Limb (tissue), 2 donors: Measurements from ENCODE around the gene FAM163B.

Experiments
- DNase-seq, 2 donors: peaks; one replicate each; pipeline ENCODE4 v3.0.0-alpha.2; 2016; ENCODE audit errors: extremely low spot score in 2 of 2

Gene FAM163B

DNA sequence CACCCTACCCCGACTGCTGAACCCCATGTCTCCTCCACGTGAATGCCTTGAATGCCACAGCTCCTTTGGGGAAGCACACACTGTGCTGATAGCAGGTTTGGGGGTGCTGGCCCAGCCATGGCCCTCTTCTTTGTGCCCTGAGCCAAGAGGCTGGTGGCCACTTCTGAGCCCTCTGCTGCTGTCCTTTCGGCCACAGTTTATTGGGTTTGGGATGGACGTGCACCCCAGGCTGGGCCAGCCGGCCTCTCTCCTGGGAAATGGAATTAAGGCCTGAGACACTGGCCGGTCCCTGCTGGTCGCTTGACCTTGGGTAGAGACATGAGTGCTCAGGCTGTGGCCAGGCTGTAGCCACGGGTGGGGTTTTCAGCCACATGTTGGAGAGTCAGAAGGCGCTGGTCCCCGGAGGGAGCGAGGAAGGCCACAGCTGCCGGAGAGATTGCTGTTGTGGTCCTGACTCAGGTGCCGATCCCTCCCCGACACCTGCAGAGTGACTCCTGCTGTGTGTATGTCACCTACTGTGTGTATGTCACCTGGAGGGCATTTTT is 26.6 kb downstream of the FAM163B start:
- DNase-seq, result no peak

DNA sequence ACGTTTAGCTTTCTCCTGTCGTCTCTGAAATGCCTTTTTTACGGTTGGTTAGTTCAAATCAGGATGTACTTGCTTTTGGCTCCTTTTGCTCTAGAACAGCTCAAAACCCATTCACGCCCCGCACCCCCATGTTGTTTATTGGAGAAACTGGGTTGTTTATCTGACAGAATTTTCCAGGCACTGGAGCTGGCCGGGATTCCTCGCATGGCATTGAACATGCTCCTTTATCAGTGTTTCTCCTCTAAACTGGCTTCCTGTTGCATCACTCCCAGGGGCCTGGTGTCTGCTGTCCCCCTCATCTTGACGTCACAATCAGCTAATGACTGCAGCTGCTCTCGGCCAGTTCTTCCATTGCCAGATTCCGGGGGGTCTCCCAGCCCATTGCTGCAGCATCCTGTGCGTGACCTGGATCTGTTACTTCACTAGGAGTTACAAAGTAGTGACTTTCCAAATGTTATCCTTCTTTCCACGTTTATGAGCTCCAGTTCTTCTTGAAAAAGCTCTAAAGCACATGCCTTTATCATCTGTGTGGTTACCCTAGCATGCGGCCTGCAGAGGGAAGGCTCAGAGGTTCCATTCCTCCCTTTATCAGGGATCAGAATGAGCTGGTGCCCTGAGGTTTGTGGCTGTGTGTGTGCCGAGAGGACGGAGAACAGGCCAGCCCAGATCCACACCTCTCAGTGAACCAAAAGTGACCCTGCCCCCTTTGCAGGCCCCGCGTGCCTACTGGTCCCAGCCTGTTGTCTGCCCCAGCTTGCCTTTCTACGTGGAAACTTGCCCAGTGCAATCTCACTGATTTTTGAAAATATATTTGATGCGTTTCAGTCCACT is 27.5 kb downstream of the FAM163B start:
- DNase-seq, result no peak

DNA sequence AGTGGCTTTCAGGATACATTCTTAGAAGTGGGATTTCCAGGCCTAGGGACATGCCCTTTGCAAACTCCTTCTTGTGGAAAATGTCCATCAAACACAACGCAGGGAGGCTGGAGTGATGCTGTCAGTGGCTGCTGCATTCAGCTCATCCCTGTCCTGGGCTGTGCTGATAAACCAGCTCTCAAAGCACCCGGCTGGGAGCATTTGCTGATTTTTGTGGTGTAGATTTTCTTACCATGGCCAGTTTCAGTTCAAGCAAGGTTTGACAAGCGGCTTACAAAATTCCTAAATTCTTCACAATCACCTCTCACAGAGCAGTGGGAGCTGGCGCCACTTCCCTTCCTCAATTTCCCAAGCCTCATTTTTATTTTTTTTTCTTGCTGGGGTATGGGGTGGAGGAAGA is 28.2 kb downstream of the FAM163B start:
- no peak for DNase-seq

DNA sequence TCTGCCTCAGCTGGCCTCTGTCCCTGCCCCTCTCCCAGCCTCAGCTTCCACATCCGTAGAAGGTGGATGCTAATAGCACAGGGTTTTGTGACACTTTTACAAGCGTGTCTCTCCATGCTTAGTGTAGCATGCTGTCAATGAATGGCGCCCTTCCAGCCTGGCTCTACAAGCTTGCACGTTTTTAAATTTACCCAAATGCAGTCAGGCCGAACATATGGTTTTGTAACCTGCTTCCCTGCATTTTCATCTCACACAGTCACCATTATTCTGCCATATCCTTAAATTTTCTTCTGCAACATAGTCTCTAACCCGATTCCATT is 28.8 kb downstream of the FAM163B start:
- DNase-seq, result no peak

DNA sequence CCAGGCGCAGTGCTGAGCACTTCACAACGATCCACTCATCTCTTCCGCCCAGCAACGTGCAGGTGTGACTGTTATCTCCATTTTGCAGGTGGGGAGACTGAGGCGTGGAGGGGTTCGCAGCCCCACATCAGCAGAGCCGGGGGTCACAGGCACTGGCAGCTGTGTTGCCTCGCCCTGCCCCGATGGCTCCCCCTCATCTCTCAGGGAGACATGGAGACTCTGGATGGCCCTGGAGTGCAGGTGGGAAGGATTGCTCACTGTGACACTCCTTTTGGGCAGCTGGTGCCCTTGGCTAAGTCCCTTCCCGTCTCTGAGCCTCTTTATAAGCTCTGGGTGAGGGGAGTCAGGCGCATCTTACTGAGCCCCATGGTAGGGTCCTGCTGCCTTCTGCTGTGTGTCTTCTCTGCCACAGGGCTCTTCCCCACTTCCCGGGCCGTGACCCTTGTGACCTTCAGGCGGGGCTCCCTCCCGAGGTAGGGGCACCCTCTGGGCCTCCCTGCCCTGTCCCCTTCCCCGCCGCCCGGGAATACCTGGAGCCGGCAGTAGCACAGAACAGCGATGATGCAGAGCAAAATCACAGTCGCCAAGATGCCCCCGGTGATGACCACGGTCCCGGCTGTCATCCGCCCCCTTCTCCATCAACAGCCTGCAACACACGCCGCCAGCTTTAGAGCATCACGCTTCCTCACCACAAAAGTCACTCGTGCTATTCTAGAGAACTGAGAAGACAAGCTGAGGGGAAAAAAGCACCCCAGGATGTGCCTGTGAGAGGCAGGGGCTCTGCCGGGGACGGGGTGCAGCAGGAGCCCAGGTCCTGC is 29.4 kb downstream of the FAM163B start:
- no peak for DNase-seq

DNA sequence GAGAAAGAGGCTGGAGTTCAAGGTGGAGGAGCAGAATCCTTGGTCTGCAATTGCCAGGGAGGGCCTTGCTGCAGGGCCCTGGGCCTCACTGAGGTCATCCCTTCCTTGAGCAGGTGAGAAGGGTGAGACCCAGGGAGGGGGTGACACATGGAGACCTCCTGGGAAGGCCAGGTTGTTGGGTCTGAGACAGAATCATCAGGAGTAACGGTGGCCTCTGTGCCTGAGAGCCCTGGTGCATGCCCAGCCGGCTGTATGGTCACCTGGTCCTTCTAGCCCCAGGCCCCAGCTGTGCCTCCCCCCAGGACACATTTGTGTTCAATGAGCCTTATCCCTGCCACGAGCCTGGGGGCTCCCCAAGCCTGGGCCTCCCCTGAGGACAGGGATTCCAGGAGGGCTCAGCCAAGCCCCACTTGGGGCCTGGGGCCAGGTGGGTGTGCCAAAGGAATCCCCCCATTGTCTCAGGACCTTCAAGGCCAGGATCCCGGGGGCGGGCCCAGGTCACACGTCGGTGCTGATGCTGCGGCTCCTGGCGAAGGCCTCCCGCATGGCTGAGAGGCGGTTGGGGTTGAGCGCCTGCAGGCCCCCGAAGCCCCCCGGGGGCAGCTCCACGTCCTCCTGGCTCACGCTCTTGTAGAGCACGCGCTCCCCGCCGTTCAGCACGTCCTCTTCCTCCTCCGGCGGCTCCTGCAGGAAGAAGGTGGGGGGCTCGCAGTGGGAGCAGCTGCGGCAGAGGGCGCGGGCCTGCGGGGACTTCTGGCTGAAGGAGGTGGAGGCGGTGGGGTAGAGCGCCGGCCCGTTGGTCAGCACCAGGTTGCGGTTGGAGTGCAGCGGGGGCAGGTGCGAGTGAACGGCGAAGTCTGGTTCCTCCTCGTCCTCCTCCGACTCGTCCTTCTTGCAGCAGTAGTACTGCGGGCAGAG is 30.4 kb downstream of the FAM163B start:
- no peak for DNase-seq

DNA sequence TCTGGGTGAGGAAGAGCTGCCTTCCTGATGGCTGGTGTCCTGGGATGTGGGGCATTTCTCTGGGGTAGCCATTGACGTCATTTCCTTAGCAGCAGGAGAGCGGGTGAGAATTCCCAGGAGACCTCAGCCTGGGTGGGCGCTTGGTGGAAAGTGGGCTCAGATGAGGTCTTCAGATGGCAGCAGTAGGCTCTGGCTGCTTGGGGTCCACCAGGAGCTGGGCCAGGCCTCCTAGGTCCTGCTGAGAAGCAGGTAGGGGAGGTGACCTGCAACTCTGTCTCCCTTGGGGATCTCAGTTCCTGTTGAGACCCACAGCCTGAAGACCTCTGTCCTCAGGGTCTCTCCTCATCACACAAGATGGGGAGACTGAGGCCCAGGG is 31.5 kb downstream of the FAM163B start:
- DNase-seq, result no peak

DNA sequence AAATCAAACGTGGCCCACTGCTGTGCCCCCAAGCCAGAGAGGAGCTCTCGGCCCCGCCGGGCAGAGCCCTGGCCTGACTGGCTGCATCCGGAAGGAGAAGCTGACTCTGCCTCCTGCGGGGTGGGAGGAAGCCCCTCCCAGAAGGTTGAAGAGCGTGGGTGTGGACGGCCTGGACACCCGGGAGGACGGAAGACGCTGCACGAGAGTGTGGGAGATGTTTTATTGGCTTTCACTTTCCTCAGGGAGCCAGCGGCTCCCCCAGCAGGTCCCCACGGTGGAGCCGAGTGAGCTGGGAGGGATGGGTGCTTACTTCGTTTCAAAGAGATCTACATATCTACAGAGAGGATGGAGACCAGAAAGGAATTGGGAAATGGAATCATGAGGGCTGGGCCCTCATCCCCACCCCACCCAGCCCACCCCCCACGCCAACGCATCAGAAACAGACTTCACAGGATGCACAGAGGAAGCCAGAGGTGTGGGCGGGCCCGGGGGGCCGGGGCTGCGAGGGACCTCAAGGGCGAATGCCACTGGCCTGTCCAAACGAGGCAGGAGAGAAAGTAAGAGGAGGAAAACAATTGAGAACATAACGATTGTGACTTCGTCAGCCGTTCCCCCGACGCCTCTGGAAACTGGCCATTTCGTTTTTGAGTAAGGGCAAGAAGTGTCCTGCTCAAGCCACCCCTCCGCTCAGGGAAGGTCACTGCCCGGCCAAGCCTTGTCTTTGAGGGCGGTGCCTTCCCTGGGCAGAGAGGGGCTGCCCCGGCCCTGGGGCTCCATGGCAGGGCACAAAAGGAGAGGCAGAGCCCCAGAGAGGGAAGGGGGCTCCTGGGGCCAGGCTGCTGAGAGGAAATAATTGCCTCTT is 32.1 kb downstream of the FAM163B start:
- DNase-seq, result no peak

DNA sequence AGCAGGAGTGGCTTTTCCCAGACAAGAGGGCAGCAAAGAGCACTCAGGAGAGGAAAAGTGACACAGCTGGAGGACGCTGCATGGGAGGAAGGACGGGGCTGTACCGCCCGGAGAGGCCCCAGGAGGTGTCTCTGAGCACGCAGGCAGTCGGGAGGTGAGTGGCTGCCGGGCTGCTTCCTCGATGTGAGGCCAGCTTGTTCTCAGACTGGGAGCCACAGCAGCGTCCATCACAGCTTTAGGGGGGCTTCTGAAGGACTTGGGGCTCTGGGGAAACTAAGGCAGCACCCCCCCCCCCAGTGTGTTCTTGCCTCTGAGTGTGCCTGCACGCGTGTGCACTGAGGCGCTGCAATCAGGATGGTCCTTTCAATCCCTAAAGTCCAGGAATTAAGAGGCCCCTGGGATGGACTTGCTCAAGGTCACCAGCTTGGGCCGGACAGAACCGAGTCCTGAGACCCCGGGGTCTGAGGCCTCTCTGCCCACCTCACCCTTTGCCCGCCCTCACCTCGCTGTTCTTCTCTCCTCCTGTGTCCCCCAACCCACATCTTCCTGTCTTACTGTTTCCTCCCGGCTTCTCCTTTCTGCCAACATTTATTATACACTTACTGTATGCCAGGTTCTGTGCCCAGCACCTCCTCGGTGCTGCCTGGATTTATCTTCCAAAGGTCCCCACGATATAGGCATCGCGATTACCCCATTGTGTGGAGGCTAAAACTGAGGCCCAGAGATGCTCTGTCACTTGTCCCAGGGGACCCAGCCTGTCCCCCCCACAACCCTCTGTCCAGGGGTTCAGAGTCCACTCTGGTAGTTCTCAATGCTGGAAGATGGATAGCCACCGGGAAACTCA is 32.9 kb downstream of the FAM163B start:
- DNase-seq, result no peak

DNA sequence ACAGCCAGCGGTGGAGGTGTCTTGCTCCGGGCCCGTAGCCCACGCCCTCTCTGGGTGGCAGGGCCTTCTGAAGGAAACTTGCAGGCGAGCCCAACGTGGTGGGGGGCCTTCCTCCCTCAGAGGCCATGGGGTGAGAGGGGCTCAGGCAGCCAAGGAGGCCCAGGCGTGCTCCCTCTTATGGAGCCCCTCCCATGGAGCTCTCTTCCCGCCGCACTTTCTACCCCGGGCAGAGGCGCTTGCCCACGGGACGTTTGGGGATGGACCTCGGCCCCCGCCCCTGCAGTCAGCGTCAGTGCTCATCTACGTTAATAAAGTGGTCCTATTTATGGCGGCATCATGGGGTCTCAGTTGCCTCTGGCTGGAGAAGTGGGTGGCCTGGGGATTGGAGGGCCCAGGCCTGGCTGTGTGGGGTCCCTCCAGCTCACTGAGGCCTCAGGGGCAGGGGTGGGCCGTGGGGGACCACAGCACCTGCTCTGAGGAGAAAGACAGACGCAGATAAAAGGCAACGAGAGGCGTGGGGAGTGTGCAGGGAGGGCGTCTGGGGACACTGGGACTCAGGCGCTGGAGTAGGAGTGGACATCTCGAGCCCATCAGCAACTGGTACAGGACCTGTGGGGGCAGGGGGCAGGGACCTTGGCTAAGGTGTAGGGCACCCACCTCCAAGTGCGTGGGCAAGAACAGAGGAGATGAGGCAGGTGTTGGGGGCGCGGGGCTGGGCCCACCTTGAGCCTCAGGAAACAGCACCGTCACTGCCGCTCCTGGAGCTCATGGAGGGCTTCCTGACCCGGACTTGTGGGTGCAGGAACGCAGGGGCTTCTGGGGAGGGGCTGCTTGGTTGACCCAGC is 33.8 kb downstream of the FAM163B start:
- no peak for DNase-seq

DNA sequence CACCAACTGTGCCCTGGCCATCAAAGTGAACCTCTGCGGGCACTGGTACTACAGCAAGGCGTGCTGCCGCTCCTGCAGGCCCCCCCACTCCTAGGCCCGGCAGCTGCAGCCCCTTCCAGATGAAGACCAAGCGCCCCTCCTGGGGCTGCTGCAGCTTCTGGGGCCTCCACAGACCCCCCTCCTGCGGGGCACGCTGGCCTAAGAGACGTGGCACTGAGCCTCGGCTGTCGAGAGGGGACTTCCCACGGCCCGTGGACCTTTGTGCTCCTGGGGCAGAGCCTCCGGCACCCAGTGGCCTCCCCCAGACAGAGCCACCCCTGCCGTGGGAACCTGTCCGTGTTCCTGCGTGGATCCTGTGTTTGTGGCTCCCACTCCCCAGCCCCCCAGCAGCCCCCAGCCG is 34.4 kb downstream of the FAM163B start:
- no peak for DNase-seq

DNA sequence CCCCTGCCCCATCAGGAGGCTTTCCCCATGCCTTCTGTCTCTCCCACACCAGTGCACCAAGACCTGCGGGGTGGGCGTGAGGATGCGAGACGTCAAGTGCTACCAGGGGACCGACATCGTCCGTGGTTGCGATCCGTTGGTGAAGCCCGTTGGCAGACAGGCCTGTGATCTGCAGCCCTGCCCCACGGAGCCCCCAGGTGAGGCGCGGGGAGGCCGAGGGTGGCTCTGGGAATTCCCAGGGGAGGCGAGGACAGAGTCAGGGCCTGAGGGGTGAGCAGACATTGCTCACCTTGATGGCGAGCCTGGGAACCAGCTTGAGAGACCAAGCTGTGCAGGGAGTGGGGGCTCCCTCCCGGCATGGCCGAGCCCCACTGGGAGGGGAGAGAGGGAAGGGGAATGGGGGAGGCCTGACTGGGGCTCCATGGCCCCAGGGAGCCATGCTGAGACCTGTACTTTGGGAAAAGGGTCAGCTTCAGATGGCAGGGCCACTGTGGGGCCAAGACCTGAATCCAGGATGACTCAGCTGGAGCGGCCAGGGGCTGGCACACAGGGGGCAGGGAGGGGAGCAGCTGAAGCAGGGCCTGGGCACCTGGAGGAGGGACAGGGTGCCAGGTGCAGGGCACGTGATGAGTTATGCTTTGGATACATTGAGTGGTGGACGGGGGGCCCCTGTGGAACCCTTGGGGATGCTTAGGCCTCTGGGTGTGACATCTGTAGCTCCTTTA is 35.2 kb downstream of the FAM163B start:
- no peak for DNase-seq

DNA sequence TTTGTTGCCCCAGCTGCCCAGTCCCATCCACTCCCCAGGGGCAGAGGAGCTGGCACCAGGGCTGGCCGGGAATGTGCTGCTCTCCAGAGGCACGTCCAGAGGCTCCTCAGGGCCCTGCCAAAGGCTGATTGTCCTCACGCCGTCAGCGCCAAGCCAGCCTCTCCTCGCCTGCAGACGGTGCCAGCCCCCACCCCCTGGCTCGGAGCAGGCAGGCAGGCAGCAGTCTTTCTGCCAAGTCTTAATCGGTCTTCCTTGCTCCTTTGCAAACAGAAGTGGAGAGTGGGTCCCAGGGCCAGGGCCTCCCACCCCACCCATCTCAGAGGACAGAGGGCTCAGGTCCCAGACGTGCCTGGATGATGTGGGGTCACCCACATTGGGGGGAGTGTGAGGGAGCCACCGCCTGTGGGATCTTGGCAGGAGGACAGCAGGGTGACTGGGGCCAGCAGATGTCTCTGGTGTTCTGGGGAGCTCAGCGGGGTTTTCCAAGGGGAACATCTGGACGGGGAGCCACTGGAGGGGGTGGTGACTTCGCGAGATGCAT is 36.3 kb downstream of the FAM163B start:
- peak in 1 of 2 donors; percentile 58 for DNase-seq

DNA sequence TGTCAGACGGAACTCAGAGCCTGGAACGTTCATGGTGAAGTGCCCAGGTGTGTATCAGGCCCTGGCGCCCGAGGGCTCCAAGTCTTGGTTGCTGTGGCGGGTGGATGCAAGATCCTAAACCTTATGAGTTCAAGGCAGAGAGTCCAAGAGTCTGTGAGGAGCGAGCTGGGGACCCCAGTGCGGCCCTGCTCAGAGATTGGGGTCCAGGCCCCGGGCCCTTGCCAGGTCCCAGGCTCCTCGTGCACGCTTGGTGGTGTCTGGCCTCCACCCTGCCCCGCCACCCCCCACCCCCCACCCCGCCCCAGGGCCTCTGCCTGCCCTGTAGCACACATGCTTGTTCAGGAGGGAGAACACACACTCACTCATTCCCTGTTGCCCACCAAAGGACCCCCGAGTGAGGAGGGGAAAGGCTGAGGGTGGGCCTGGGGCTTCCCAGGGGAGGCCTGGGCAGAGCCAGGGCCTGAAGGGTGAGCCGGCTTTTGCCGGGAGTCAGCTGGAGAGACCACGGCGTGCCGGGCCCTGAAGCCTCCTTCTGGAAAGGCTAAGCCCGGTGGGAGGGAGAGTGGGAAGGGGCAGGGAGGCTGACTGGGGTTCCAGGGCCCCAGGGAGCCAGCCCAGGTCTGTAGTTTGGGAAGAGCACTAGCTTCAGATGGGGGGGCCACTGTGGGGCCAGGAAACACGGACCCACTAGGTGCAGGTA is 37.1 kb downstream of the FAM163B start:
- DNase-seq, result no peak

DNA sequence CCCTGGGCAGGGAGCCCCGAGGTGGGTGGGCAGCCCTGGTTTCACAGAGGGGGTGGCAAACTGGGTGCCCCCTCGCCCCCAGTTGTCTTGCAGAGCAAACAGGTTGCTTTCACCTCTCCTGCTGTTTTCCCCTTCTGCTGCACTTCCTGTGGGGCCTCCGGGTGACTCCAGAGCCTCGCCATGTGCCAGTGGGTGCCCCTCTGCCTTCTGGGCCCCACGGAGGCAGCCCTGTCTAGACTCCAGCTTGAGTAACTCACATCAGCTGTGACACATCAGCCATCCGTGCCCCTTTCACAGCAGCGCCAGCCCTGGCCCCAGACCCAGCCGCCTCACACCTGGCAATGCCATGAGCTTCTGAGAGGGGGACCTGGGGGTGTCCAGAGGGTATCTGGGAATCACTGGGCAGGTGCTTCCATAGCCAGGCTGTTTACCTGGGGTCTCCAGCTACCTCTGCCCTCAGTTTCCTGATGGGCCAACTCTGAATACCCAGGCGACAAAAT is 37.7 kb downstream of the FAM163B start:
- no peak for DNase-seq

DNA sequence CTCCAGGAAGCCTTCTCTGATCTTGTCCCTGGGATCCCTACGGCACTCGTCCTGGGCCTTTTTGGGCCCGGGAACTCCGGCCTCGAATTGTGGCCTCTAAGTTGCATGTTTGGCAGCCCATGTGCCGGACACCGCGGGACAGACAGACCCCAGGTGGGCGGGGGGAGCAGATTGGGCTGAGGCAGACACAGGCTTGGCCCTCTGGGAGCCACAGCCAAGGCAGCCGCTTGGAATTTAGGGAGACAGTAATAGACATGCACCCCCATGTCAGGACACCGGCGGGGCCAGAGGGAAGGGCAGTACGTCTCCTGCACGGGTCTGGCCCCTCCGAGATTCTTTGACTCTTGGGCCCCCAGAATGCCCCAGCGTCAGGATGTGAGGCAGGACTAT is 38.5 kb downstream of the FAM163B start:
- DNase-seq, result no peak
